WTC11 (cell line): ENCODE results near the gene NEAT1. TPM values are rescaled to one million over a fixed set of nuclear protein-coding genes. Genes with fewer than 3 reads are reported as not detected.
A peak's percentile ranks its signal among the peaks of the same experiment; 100 is the strongest.

Experiments used
- ATAC-seq: fragments of 200-7000 bp; cut with Tn5 transposase; 2 replicates; pipeline ENCODE4 v1.10.0; 2021; ENCODE audit warnings: mild to moderate bottlenecking, moderate library complexity
- CTCF ChIA-PET: fragments of 300-600 bp; sonication (Branson Sonifier 250); formaldehyde crosslinking; loops from one replicate; lab custom pipeline; 2021; ENCODE audit warnings: antibody characterized with exemption; lab: Charles Lee
- POLR2A ChIA-PET: fragments of 350-600 bp; sonication (Branson Sonifier 250); formaldehyde crosslinking; loops from one replicate; lab custom pipeline; 2021; ENCODE audit warnings: antibody characterized with exemption; lab: Charles Lee
- DNase-seq: peaks from one replicate; pipeline ENCODE4 v3.0.0; 2021; ENCODE audit warnings: low spot score
- H3K27ac Mint-ChIP-seq: 2 replicates; pipeline ENCODE4 v1.8.0; 2021; ENCODE audit warnings: mixed read lengths
- H3K27me3 Mint-ChIP-seq: 2 replicates; pipeline ENCODE4 v1.8.0; 2021; ENCODE audit warnings: low read depth, mild to moderate bottlenecking, moderate library complexity, mixed read lengths
- H3K36me3 Mint-ChIP-seq: 2 replicates; pipeline ENCODE4 v1.8.0; 2021; ENCODE audit warnings: mixed read lengths
- H3K4me1 Mint-ChIP-seq: 2 replicates; pipeline ENCODE4 v1.8.0; 2022; ENCODE audit warnings: mixed read lengths
- H3K4me3 Mint-ChIP-seq: 2 replicates; pipeline ENCODE4 v1.8.0; 2021; ENCODE audit warnings: mild to moderate bottlenecking, moderate library complexity, mixed read lengths
- H3K9me3 Mint-ChIP-seq: 2 replicates; pipeline ENCODE4 v1.8.0; 2021; ENCODE audit warnings: mixed read lengths
- CDX4 ChIP-seq: fragments of 250-450 bp; sonication (Bioruptor Pico); IDR thresholded peaks from 2 replicates; pipeline ENCODE4 v1.9.0; 2021; ENCODE audit warnings: moderate library complexity, mild to moderate bottlenecking, inconsistent platforms, borderline replicate concordance
- ERG ChIP-seq: fragments of 250-450 bp; sonication (Bioruptor Pico); IDR thresholded peaks from 2 replicates; pipeline ENCODE4 v1.8.0; 2021; ENCODE audit warnings: mild to moderate bottlenecking
- FOXJ3 ChIP-seq: sonication (generic); formaldehyde crosslinking; IDR thresholded peaks from 2 replicates; pipeline ENCODE4 v1.9.0; 2021; ENCODE audit warnings: missing genetic modification reagents, mild to moderate bottlenecking, borderline replicate concordance
- FOXP1 ChIP-seq: sonication (generic); formaldehyde crosslinking; IDR thresholded peaks from 2 replicates; pipeline ENCODE4 v1.8.0; 2022; ENCODE audit warnings: missing genetic modification reagents, mild to moderate bottlenecking, moderate library complexity, borderline replicate concordance
- FOXP4 ChIP-seq: sonication (generic); formaldehyde crosslinking; IDR thresholded peaks from 2 replicates; pipeline ENCODE4 v1.8.0; 2022; ENCODE audit warnings: mild to moderate bottlenecking, missing genetic modification reagents
- HMGXB4 ChIP-seq: sonication (generic); formaldehyde crosslinking; IDR thresholded peaks from 2 replicates; pipeline ENCODE4 v1.8.1; 2023; ENCODE audit warnings: mild to moderate bottlenecking, moderate library complexity, missing genetic modification reagents
- JAZF1 ChIP-seq: fragments of 250-450 bp; sonication (Bioruptor Pico); IDR thresholded peaks from 2 replicates; pipeline ENCODE4 v1.9.0; 2021; ENCODE audit warnings: moderate library complexity, mild to moderate bottlenecking, inconsistent platforms
- KAT7 ChIP-seq: sonication (generic); formaldehyde crosslinking; IDR thresholded peaks from 2 replicates; pipeline ENCODE4 v1.8.1; 2023; ENCODE audit warnings: missing genetic modification reagents, mild to moderate bottlenecking, borderline replicate concordance
- NFE2L1 ChIP-seq: sonication (generic); formaldehyde crosslinking; IDR thresholded peaks from 2 replicates; pipeline ENCODE4 v1.8.1; 2023; ENCODE audit warnings: missing genetic modification reagents
- NR2C2 ChIP-seq: sonication (generic); formaldehyde crosslinking; IDR thresholded peaks from 2 replicates; pipeline ENCODE4 v1.8.0; 2022; ENCODE audit warnings: mild to moderate bottlenecking, missing genetic modification reagents
- NR3C1 ChIP-seq: sonication (generic); formaldehyde crosslinking; conservative IDR thresholded peaks from 2 replicates; pipeline ENCODE4 v1.8.1; 2023; ENCODE audit warnings: low read depth, mild to moderate bottlenecking, missing genetic modification reagents
- PRRX2 ChIP-seq: fragments of 250-450 bp; sonication (Bioruptor Pico); IDR thresholded peaks from 2 replicates; pipeline ENCODE4 v1.8.0; 2021; ENCODE audit warnings: mild to moderate bottlenecking
- SMAD4 ChIP-seq: sonication (generic); formaldehyde crosslinking; IDR thresholded peaks from 2 replicates; pipeline ENCODE4 v1.8.0; 2022; ENCODE audit warnings: mild to moderate bottlenecking, missing genetic modification reagents
- TCF7 ChIP-seq: sonication (generic); formaldehyde crosslinking; IDR thresholded peaks from 2 replicates; pipeline ENCODE4 v1.8.0; 2022; ENCODE audit warnings: mild to moderate bottlenecking, low read depth, missing genetic modification reagents, moderate library complexity
- USF2 ChIP-seq: sonication (generic); formaldehyde crosslinking; IDR thresholded peaks from 2 replicates; pipeline ENCODE4 v1.8.1; 2023; ENCODE audit warnings: mild to moderate bottlenecking, missing genetic modification reagents, moderate library complexity
- ZNF232 ChIP-seq: sonication (generic); formaldehyde crosslinking; IDR thresholded peaks from 2 replicates; pipeline ENCODE4 v1.8.0; 2022; ENCODE audit warnings: mild to moderate bottlenecking, missing genetic modification reagents
- ZNF317 ChIP-seq: sonication (generic); formaldehyde crosslinking; IDR thresholded peaks from 2 replicates; pipeline ENCODE4 v1.8.1; 2023; ENCODE audit warnings: low read depth, mild to moderate bottlenecking, moderate library complexity, missing genetic modification reagents, borderline replicate concordance
- ZNF416 ChIP-seq: fragments of 250-450 bp; sonication (Bioruptor Pico); IDR thresholded peaks from 2 replicates; pipeline ENCODE4 v1.9.0; 2021; ENCODE audit warnings: mild to moderate bottlenecking, inconsistent platforms
- total RNA-seq: library from RNA; stranded (reverse); gene quantifications from 3 replicates; pipeline ENCODE4 v1.2.3, GENCODE V29; 2021

NEAT1 gene
- total RNA-seq, 1 experiment from 2014 or later, result 38.1 TPM

- TF ChIP-seq CDX4 (CRISPR knock-in tag) (no peak), USF2 (peak; percentile 98), FOXJ3 (no peak), ERG (CRISPR knock-in tag) (no peak), PRRX2 (CRISPR knock-in tag) (no peak), TCF7 (CRISPR knock-in tag) (no peak), ZNF317 (CRISPR knock-in tag) (no peak), FOXP4 (CRISPR knock-in tag) (0 out of 2 replicates have a peak, but pooled peaks have one; percentile 39), JAZF1 (CRISPR knock-in tag) (no peak), KAT7 (CRISPR knock-in tag) (0 out of 2 replicates have a peak, but pooled peaks have one; percentile 22), NR2C2 (CRISPR knock-in tag) (no peak), NR3C1 (CRISPR knock-in tag) (no peak), ZNF232 (CRISPR knock-in tag) (no peak), NFE2L1 (CRISPR knock-in tag) (peak; percentile 62; the same call in 1 of the 2 replicates), HMGXB4 (peak; percentile 62; the same call in 1 of the 2 replicates), SMAD4 (CRISPR knock-in tag) (no peak)
These were observed 54.8 kb downstream of the NEAT1 start (continued) for GRCh38 chr11:65477149-65477965.

- Mint-ChIP-seq H3K9me3 (no peaks in the 10 kb centered on the region), H3K27ac (no peak overlapping the region), H3K36me3 (no peaks in the 10 kb centered on the region), H3K27me3 (no peaks in the 10 kb centered on the region; the same call in 1 of the 2 replicates), H3K4me3 (no peak overlapping the region), H3K4me1 (peaks cover 36% of the 10 kb centered on the region)
- ATAC-seq (no peak), DNase-seq (no peak)
- POLR2A ChIA-PET, result interaction anchor here (1.2 to 5.6 kb wide), 8 partner anchors 10 to 62 kb away, joined by 3 to 248 read pairs (median 23); partner anchors contain the start of genes MALAT1 and NEAT1
- TF ChIP-seq FOXP1, result 0 out of 2 replicates have a peak, but pooled peaks have one; percentile 51
- 0 out of 2 replicates have a peak, but pooled peaks have one; percentile 37 for TF ChIP-seq TCF7 (CRISPR knock-in tag)
- no peak for TF ChIP-seq ZNF416 (CRISPR knock-in tag)
- CTCF ChIA-PET, result interaction anchor here (1.1 to 6.5 kb wide), 15 partner anchors 10 to 164 kb away, joined by 3 to 129 read pairs (median 5); partner anchors contain the start of genes CDC42EP2, FAM89B, MALAT1 and ZNRD2
These were observed 56.0 kb downstream of the NEAT1 start for GRCh38 chr11:65478388-65479183.
